NCI-H2081 (cell line): ENCODE results near the gene THOC2.

Experiments used
- DNase-seq, 2 experiments: peaks; one replicate each; lab custom pipeline; 2025; lab: John Stamatoyannopoulos, UW

THOC2 gene

GRCh38 chrX:123570011-123570590 is 162.8 kb downstream of the THOC2 start:
- DNase-seq, result no peak

GRCh38 chrX:123563167-123563566 is 169.7 kb downstream of the THOC2 start:
- no peak for DNase-seq

GRCh38 chrX:123562342-123563146 is 170.3 kb downstream of the THOC2 start:
- DNase-seq, result no peak

GRCh38 chrX:123561439-123562215 is 171.2 kb downstream of the THOC2 start:
- no peak for DNase-seq

- no peak for DNase-seq
These were observed 182.0 kb downstream of the THOC2 start for GRCh38 chrX:123550829-123551228.
